ENCODE results near the gene PLN. TPM values are rescaled to one million over a fixed set of nuclear protein-coding genes. Genes with fewer than 3 reads are reported as not detected.

PLN gene
- total RNA-seq, 1 donor from 2014 or later: 5.6 TPM

DNA sequence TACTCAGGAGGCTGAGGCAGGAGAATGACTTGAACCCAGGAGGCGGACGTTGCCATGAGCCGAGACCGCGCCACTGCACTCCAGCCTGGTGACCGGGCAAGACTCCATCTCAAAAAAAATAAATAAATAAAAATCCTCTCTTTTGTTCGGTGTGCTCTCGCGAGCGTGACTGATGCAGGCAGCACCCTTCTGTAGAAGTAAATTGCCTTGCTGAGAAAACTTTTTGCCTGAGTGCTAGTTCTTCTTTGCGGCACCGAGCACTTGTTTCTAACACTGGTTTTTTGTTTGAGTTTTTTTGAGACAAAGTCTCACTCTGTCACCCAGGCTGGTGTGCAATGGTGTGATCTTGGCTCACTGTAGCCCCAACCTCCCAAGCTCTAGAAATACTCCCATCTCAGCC lies 30.5 kb downstream of the PLN start:
- DNase-seq (ENCODE audit: low spot score): no peak

DNA sequence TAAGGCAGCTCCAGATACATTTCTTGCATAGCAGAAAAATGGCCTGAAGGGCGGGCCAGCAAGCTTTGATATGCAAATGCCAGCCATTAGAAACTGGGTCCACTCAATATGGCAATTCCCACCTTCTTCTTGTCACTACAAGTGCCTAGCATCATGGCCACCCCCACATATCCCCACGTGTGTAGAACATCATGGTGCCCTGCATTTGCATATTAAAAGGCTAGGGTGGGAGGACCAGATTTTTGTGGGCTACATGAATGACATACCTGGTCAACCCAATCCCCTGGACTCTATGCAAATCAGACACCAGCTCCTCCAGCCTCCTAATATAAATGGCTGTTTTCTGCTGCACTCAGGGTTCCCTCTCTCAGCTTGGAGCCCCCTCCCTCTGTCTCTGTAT lies 31.7 kb downstream of the PLN start:
- DNase-seq (ENCODE audit: low spot score): no peak

DNA sequence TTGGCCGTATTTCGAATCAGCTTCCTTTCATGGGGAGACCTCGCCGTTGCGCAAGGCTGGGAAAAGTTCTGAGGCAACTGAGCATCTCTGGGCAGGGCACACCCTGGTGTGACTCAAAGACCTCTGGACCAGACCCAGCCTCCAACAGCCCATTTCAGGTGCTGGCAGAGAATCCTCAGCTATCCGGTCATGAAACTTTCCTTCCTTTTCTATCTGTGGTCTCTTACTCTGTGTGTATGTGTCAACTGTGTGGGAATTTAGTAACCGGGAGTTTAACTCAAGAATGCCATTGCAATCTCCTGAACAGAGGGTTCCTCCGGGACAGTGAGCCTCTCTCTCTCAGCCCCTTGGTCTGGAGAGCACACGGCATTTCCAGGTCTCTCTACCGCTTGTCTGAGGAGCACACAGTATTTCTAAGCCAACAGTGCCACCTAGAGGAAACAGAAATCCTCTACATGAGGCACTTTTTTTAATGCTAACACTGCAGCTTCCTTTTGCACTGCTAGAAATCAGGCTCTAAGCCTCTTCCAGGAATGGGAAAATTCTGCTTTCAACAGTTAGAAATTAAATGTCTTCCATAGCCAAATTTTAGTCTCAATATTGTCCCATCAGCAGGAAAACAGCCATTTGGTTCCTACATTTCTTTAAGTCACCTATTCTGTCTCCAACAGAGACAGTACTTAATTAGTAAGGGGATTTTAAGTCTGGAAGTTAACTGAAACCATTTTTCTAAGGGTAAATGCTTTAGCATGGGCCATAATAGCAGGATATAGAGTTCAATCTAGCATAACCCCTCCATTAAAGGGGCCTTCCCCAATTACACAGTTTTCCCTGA lies 32.7 kb downstream of the PLN start:
- no peak for DNase-seq (ENCODE audit: low spot score)

DNA sequence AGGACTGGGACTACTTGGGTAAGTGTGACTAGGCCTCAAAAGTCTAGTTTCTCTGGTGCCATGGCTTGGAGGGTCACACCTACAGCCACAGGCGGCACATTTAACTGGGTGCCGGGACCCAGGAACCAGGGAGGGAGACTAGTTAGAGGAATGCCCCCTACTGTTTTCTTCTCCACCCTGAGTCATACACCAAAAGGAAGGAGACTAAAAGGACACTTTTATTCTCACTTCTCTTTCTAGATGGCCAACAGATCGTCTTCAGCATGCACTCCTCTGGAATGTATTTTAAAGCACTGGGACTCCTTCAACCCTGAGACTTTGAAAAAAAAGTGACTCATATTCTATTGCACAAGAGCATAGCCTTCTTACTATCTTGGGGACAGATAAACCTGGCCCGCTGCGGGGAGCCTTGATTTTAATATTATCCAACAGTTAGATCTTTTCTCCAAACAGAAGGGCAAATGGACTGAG lies 33.4 kb downstream of the PLN start:
- no peak for DNase-seq (ENCODE audit: low spot score)

DNA sequence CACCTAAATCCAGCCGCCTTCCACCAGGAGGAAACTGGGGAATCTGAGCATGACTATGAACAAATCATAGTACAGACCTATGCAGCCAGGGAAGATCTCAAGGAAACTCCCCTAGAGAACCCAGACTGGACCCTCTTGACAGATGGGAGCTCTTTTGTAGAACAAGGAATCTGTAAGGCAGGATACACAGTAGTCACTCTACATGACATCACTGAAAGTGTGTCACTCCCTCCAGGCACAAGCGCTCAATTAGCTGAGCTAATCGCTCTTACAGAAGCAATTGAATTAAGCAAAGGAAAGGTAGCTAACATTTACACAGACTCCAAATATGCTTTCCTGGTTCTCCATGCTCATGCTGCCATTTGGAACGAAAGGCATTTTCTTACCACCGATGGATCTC lies 36.8 kb downstream of the PLN start:
- DNase-seq (ENCODE audit: low spot score): no peak

DNA sequence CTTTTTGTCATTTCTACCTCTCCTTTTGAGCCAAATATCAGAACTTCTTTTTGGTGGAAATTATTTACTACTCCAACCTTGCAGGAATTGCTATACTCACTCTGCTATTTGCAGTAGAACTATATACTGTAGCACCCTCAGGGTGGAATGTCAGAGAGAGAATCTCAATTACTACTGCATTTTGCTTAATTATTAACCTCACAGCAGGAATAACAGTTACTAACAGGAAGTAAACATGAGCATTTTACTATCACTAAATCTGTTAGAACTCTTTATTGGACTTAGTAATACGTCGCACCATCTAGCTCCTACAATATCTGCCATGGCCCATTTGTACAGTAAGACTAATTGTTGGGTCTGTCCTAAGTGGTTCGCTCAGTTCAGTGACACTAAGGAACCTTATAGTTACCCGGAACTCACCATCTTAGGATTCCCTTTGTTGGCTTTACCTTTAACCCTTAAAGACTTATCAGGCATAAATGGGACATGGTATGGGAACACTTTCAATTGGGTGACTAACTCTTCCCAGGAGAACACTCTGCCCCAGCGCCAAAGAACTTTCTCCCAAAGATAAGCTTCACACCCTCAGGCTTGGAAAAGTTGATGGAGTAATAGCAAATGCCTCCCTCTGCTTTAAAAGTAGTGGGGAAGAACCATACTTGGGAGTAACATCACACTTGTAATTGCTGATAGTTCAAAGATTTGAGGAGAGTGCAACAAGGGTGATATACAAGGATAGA lies 38.8 kb downstream of the PLN start:
- no peak for DNase-seq (ENCODE audit: low spot score)

DNA sequence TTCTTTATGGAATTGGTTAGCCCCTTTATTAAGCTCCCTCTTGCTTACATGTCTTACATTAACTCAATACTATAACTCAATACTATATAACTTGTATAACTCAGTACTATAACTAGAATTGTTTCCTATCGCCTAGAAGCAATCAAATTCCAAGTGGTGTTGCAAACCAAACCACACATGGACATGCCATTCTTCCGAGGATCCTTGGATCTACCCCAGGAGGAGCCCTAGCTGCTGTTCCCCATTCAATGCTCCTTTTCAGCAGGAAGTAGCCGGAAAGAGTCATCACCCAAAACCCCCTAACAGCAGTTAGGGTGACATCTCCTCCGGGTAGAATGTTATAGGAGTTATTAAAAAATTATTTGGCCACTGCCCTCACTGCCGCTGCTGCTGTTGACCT lies 40.5 kb downstream of the PLN start:
- DNase-seq (ENCODE audit: low spot score): no peak

DNA sequence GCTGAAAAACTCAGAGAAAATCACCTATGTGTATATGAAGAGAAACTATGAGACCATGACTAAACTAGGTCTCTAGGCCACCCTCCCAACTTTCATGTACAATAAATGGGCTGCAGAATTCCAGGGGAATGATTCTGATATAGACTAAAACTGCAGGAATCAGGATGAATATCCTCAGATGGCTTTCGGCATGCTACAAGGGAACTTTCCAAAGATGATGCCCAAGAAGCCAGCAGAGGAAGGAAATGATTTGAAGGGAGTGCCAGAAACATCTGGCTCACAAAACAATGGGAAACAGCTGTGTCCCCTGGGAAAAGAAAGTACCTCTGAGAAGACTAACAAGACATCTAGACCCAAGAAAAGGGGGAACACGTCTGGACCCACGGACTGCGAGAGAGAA lies 41.1 kb downstream of the PLN start:
- no peak for DNase-seq (ENCODE audit: low spot score)

DNA sequence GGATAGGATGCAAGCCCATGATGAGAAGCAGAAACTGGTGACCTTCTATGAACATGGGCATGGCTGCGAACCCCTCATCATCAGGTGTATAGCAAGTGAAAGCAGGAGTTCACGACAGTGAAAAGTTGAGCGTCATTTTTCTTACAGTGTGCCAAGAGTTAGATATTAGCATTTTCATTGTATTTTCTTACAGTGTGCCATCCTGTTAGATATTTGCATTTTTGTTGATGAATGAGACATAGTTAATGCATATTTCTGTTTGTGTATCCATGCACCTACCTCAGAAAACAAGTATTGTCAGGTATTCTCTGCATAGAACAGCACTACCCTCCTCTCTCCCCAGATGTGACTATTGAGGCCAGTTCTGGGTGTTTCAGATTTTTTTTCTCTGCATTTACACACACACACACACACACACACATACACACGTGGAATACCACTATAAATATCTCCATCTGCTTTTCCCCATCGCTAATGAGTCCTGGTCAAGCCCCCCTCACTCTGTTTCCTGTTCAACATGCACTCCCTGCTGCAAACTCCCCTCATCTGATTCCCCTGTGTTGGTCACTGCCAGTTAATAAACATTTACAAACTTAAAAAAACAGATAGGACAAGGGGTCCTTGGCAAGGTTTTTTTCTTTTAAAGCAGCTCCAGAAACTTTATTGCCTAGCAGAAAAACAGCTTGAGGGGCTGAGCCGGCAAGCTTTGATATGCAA lies 41.7 kb downstream of the PLN start:
- no peak for DNase-seq (ENCODE audit: low spot score)

DNA sequence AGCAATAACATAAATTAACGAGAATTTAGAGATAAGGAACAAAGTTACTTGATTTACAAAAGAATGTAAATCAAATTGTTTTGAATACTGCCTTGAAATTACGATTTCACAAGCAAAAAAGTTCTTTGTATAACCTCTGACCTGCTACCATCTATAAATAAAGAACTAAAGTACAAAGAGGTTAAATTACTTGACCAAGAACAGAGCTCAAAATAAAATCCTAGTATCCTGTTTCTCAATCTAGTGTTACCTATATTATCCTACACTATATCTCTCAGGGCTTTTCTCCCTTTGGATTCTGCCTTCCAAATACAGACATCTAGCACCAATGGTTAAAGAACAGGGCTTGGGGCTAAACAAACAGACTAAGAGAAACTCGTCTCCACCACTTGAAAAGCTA lies 43.8 kb downstream of the PLN start:
- DNase-seq (ENCODE audit: low spot score): no peak

DNA sequence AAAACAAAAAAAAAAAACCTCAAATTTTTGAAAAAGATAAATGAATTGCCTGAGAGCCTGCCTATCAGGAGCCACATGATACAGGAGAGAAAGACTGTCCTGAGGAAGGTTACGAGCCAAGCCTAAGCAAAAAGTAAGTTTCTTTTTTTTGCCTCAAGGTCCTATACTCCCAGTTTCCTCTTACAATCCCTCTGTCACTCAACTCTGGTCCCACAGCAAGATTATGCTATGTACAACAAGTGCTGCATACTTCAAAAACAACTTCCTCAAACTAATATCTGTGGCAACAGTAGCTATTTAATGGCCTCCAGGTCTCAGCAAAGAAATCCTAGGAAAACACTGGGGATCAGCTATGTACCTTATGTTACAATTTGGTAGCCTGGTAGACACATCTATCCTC lies 46.8 kb downstream of the PLN start:
- DNase-seq (ENCODE audit: low spot score): no peak

DNA sequence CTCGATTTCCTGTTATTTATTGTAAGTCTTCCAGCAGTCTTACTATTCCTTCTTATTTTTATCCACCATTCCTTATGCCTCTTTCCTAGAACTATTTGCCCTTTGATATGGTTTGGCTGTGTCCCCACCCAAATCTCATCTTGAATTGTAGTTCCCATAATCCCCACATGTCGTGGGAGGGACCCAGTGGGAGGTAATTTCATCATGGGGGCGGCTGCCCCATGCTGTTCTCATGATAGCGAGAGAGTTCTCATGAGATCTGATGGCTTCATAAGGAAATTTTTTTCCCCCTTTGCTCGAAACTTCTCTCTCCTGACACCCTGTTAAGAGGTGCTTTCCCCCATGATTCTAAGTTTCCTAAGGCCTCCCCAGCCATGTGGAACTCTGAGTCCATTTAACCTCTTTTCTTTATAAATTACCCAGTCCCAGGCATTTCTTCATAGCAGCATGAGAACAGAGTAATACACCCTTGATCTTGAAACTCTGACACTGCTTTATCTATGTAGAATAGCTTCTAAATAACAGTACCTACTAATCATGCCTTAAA lies 48.8 kb downstream of the PLN start:
- no peak for DNase-seq (ENCODE audit: low spot score)

DNA sequence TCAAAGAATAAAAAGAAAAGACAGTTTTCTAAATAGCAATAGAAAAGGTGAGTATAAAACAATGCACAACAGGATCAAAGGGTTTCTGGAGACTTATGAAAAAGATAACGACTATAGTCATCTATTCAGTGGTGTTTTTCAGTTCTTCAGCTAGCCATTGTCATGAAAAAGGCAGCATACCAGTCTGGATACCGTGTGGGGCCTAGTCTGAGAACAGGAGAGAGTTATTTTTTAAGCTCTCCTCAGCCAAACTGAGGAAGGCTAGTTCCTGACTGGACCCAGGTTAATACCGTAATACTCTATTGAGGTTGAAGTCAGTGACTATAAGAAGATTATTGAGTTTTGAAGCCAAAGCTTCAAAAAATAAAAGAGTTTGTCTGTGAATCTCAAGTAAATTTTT lies 49.5 kb downstream of the PLN start:
- DNase-seq (ENCODE audit: low spot score): no peak

DNA sequence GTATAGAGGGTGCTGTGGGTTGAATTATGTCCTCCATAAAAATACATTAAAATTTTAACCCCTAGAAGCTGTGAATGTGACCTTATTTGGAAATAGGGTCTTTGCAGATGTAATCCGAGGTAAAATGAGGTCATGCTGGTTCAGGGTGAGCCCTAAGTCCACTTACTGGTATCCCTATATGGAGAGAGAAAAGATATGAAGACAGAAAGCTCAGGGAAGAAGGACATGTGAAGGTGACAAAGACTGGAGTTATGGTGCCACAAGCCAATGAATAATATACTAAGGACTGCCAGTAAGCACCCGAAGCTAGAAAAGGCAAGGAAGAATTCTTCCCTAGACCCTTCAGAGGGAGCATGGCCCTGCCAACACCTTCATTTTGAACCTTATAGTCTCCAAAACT lies 50.2 kb downstream of the PLN start:
- no peak for DNase-seq (ENCODE audit: low spot score)

DNA sequence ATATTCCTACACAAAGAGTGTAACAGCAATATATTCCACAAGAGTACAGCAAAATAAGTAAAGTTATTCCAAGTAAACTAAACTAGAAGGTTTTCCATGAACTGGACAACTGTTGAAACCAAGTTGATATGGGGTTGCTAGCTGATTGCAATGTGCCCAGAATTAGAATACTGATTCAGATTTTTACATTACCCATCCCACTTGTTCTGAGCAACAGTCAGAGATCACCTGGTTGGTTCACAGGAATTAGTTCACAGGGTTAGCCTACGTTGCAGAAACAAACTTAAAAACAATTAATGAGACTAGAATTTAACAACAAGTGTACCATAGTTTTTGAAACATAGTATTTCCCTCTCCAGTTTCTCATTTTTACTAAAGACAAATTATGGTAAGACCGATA lies 54.2 kb downstream of the PLN start:
- no peak for DNase-seq (ENCODE audit: low spot score)

DNA sequence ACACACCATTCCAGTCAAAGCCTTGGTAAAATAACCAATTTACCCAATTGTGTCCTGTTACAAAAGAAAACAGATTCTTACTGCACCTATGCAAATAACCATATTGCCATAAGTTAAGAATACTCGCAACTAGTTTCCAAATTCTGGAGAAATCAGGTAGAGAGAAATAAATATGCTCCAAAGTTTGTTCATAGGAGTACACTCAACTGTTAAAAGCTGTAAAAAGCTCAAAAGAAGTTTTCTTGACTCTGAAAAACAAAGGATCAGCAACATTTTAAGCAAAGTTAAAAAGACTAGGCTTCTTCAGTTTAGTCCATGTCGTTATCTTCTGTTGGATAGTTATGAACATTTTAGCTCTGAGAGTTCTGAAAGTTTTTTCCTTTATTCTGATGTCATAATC lies 55.3 kb downstream of the PLN start:
- DNase-seq (ENCODE audit: low spot score): no peak

DNA sequence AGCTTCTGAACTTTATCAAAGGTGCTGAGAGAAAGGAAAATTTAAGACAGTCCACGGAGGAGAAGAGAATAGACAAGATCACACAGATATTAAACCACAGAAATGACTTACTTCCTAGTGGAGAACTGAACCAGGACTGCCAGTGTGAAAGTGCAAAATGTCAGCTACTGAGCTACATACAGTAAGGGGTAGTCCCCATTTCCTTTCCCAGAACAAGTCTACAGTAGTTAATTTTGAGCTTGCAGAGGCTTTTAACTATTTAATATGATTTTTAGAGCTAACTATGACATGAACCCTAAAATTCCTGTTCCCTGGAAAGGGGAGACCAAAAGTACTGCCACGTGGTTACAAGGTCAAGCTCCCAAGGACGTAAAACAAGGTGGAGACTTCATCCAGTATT lies 58.2 kb downstream of the PLN start:
- no peak for DNase-seq (ENCODE audit: low spot score)

DNA sequence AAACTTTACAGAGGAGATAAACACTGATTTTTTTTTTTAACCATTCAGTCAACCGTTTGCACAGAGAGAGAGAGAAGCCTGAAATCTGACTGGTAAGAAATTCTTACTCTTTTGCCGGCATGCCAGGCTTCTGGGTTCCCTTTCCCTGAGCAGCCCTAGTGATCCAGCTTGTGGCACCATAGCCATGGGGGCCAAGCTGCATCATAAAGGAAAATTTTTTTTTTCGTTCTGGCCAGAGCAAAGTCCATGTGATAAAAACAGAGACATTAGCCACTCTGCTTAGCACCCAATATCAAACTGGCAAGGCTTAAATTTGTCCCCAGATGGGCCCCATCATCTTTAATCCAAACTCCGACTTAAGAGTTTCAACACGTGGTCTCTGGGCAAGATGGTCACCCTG lies 58.8 kb downstream of the PLN start:
- DNase-seq (ENCODE audit: low spot score): no peak

All from mesenteric fat pad (tissue), 1 donor.